ENCODE data around the gene DISC1.
A peak's percentile ranks its signal among the peaks of the same experiment; 100 is the strongest.
"Not testable (repeated sequence)": the region's sequence is repeated elsewhere in the genome, so short reads cannot be mapped to it uniquely, and the experiment has no call there.

DISC1 gene

GRCh38 chr1:231606712-231607111 lies 19.9 kb upstream of the DISC1 start:
- no peak for DNase-seq

- no peak for DNase-seq
These were observed 16.2 kb upstream of the DISC1 start for GRCh38 chr1:231610388-231610787.

GRCh38 chr1:231611111-231611510 lies 15.5 kb upstream of the DISC1 start:
- no peak for DNase-seq

- DNase-seq, result no peak
These were observed 14.7 kb upstream of the DISC1 start for GRCh38 chr1:231611851-231612250.

GRCh38 chr1:231612393-231613089 lies 14.0 kb upstream of the DISC1 start:
- peak; percentile 76 to 78 for DNase-seq

GRCh38 chr1:231613419-231614349 lies 12.9 kb upstream of the DISC1 start:
- peak in 1 of 2 donors; percentile 36 for DNase-seq

- DNase-seq, result no peak
These were observed 9.9 kb upstream of the DISC1 start for GRCh38 chr1:231616667-231617066.

- DNase-seq, result no peak
These were observed 7.9 kb upstream of the DISC1 start for GRCh38 chr1:231618609-231619256.

GRCh38 chr1:231619257-231619634 lies 7.3 kb upstream of the DISC1 start:
- no peak for DNase-seq

GRCh38 chr1:231625042-231625441 lies 1.5 kb upstream of the DISC1 start:
- not testable (repeated sequence) for DNase-seq

GRCh38 chr1:231625975-231626534 lies 535 bp upstream of the DISC1 start:
- DNase-seq, result peak in 1 of 2 donors; percentile 30

GRCh38 chr1:231626951-231627614 lies 493 bp downstream of the DISC1 start:
- peak; percentile 53 to 61 for DNase-seq

GRCh38 chr1:231628207-231628876 lies 1.8 kb downstream of the DISC1 start:
- peak in 1 of 2 donors; percentile 22 for DNase-seq

- DNase-seq, result peak in 1 of 2 donors; percentile 36
These were observed 2.5 kb downstream of the DISC1 start for GRCh38 chr1:231629132-231629531.

- no peak for DNase-seq
These were observed 4.1 kb downstream of the DISC1 start for GRCh38 chr1:231630558-231631205.

- DNase-seq, result no peak
These were observed 5.1 kb downstream of the DISC1 start for GRCh38 chr1:231631717-231632116.

- DNase-seq, result no peak
These were observed 5.5 kb downstream of the DISC1 start for GRCh38 chr1:231632119-231632518.

- DNase-seq, result no peak
These were observed 7.9 kb downstream of the DISC1 start for GRCh38 chr1:231634323-231635013.

GRCh38 chr1:231636157-231636556 lies 9.6 kb downstream of the DISC1 start:
- DNase-seq, result no peak

- not testable (repeated sequence) for DNase-seq
These were observed 10.3 kb downstream of the DISC1 start for GRCh38 chr1:231636922-231637321.

GRCh38 chr1:231638647-231639046 lies 12.1 kb downstream of the DISC1 start:
- no peak for DNase-seq

Data from CD4-positive, alpha-beta T cell treated with Interferon alpha-2 for 1 hour (primary cell).